GM21717 (cell line): Measurements from ENCODE around the gene MYO5B.
"Not testable (repeated sequence)": the region's sequence is repeated elsewhere in the genome, so short reads cannot be mapped to it uniquely, and the experiment has no call there.

Experiments used
- ATAC-seq: cut with Tn5 transposase; IDR thresholded peaks from one replicate; pipeline ENCODE4 v1.9.1; 2021; ENCODE audit warnings: mild to moderate bottlenecking, moderate library complexity; ENCODE audit not compliant: unreplicated experiment

Gene MYO5B

DNA sequence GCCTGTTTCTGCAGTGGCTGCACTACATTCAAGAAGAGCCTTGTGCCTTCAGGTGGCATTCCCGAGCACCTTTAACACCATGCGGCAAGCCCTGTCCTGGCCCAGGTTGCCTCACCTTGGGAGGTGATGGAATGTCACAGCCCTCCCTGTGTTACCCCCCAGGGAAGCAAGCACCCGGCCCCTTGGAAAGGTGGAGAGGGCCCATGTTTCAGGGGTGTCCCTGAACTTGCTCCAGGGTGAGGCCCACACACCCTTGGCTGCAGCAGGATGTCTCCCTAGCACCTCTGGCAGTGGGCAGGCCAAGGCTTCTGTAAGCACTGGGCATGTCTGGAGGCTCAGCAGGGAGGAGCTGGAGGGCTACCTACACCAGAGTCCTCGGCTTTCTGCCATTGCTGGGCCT is 352.3 kb downstream of the MYO5B start:
- no peak for ATAC-seq

DNA sequence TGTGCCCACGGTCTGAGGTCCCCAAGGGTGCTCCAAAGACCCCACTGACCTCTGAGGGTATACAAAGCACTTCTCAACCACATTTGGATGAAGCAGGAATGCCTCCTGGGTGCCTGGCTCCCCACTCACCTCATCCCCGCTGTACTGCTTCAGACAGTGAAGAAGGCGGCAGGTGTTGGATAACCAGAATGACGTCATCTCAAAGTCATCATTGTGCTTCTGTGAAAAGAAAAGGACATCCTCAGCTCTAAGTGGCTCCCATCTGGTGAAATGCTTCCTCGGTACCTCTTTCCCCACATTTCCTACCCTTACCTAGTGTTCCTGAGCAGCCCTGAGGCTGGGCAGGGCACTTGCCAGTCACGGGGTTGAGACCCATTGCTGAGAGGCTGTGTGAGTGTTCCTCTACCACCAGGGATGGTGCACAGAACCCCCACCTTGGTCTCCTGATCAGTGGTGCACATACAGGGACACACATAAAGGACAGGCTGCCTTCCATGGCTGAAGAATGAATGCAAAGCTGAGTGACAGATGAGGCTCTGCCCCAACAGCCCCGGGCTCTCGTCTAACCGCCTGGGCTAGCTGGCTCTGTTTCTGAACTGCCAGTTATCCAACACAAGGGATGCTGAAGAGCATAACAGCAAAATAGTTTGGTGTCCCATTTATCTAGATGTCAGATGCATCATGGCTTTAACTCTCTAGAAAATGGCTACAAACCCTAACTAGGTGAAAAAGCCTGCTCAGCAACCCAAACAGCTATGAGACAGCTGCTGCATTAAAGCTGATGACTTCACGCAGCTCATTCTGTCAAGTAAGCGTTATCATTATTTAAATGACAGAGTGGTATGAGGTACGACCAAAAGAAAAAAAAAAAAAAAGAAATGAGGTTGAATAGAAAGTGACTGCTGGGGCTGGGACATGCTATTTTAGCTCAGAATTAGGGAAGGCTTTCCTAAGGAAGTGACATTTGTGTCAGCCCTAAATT is 353.4 kb downstream of the MYO5B start:
- ATAC-seq: no peak

DNA sequence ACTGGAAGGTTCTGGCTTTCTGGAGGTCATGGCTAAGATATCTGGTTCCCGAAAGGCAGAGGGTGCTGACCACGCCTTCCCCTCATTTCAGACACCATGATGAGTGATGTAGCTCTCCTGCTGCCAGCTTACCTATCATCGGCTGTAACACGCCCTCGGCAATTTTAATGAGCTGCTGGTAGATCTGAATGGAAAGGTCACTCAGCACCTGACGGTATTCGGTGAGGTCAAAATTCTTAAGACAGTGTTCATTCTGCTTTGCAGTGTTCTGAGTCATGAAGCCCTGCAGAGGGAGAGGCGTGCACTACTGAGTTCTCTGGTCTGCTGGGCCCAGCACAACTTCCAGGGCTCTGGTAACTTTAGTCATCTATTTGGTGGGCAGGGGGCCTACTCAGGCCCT is 355.9 kb downstream of the MYO5B start:
- no peak for ATAC-seq

DNA sequence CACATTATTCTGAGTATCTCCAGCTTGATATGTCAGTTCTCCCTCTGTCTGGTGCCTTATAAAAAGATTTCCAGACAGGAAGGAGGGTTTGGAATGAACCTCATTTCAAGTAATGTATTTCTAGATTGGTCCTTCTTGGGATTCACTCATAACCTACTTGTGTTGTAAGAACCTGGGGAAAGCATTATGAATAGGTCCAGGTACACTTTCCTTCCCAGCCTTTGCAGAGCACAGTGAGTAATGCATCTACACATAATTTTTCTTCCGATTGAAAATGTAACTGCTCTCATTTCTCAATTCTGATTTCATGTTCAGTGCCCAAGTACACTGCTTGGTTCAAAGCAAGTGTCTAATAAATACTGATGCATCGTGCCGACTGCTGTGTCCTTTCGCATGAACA is 356.6 kb downstream of the MYO5B start:
- no peak for ATAC-seq

DNA sequence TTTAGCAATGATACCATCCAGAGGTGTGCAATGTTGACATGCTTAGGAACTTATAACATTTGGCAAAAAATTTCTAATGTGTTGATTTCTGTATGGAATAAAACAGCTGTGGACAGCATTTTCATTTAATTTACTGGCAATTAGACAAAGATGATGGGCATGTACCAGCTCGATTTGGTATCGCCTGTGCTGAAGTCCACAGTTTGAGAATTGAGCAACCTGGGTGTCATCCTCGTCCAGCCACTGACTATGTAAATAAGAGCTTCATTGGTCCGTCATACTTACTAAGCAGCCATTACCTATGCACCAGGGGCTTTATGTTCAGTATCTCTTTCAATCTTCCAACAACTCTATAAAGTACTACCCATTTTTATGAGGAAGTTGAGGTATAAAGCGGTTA is 357.1 kb downstream of the MYO5B start:
- ATAC-seq: no peak

DNA sequence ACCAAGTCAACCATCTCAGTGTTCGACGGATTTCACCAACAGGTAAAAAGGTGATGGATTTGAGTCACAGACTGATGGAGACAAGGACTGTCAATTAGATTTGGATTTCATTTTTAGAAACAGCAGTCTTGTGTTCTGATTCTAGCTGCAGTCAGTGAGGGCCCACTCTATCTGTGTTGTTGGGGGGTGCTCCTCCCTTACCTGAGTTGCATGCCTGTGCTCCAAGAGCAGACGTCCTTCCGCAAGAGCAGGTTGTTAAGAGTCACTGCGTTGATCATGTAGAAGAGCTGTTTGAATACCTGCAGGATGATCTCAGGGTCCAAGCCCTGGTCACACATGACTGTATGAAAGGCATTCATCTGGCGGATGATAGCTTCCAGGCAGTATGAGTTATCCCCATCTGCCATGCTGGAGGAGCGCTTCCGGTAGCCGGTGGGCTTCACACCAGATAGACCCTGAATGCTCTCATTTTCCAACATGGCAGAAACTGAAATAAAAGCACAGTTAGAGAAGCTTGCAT is 357.6 kb downstream of the MYO5B start:
- not testable (repeated sequence) for ATAC-seq

DNA sequence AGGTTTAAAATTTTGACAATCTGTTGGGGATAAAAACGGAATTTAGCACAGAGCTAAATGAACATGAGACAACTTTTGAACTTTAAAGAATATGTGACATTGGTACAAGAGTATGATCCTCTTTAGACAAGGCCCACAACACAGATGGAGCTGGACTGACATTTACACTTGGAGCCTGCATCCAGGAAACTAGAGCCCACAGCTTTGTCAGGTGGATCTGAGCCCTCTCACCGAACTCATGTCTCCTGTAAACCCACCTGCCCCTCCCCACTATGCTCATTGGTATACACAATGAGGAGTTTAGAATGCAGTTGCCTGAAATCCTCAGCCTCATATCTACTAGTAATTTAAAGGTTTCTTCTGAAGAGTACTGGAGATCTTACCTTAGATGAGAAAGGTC is 359.5 kb downstream of the MYO5B start:
- no peak for ATAC-seq

DNA sequence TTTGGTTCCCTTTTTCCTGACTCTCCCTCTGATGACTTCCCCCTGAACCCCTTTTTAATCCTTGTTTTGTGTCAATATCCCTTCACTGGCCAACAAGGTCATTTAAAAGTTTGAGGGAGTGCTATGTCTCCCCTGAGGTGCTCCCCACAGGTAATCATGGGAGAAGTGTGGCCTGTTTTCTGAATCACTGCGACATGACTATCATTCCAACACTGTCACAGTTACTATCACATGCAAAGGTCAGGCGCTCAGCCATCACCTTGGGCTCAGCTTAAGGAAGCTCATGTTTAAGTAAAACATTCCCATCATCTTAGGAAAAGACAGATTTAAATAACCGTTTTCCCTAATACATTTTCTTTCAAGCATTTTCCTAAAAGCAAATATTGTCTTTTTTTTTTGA is 360.7 kb downstream of the MYO5B start:
- no peak for ATAC-seq

DNA sequence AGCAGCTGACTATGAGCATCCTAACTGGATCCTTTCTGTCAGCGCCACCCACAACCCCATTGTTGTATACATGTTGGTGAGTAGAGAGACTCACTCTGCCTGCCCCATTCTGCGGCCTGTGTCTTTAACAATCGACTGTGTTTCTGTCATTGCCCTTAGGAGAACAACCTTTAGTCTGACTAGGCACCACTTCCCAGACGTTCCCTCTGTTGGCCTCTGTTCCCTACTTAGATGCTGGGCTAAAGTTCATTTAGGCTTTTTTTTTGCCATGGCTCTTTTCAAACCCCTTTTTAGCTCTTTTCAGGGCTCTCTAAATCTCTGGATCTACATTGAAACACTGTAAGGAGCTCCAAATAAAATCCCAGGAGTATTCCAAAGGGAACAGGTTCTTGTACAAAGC is 361.1 kb downstream of the MYO5B start:
- no peak for ATAC-seq

DNA sequence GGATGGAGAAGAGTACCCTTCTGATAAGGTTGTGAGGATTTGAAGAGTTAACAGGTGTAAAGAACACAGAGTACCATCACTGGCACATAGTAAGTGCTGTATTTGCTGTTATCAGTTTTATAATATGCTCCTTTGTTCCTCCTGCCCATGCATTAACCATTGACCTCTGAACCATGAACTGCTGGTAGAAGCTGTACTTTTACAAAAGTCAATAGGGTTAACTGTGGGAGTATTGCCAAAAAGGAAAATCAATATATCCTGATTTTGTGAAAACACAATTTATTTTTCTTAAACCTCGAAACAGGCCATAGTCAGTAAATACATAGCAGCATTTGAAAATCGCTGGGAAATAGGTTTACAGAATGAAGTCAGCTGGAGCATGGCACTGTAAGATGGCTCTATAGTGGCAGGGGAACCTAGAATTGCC is 362.7 kb downstream of the MYO5B start:
- no peak for ATAC-seq

DNA sequence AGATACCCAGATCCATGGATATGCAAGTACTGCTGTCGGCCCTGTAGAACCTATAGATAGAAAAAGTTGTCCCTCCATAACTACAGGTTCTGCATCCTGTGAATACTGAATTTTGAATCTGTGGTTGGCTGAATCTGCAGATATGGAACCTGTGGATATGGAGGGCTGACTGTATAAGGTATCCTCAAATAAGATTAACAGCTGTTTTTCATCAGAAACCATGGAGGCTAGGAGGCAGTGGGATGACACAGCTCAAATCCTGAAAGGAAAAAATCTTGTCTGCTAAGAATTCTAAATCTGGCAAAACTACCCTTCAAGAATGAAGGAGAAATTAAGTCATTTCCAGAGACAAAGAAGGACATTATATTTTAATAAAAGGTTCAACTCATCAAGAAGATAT is 367.0 kb downstream of the MYO5B start:
- ATAC-seq: no peak

DNA sequence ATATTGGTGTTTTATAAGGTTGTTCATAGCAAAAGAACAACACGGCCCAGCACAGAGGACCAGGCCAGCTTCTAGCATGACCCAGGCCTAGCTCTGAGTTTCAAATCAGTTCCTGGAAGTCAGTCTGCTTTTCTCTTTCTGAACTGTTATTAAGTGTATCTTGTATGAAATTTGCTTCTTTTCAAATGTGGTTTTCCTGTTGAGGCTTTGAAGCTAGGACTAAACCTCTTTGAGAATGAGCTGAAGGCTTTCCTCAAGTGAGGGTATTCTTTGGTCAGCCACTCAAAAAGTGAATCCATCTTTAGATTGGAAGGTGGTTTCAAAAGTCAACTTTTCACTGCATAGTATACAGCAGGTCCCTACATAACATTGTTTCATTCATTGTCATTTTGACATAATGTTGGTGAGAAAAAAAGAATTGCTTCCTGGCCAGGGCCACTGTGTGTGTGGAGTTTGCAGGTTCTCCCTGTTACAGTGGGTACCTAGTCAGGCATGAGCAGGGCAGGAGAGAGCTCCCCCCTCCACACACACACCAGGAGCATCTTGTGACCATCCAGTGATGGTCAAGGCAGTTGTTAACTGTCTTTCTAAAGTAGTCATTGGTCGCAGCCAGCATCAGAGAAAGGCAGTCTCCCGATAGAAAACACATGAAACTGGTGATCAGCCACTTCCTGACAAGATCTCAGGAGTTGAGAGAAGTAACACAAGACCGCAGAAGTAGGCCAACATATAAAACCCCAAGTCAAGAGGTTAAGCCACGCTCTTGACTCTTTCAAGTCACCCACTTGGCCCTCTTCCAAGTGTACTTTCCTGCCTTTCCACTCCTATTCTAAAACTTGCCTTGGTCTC is 374.9 kb downstream of the MYO5B start:
- ATAC-seq: no peak

DNA sequence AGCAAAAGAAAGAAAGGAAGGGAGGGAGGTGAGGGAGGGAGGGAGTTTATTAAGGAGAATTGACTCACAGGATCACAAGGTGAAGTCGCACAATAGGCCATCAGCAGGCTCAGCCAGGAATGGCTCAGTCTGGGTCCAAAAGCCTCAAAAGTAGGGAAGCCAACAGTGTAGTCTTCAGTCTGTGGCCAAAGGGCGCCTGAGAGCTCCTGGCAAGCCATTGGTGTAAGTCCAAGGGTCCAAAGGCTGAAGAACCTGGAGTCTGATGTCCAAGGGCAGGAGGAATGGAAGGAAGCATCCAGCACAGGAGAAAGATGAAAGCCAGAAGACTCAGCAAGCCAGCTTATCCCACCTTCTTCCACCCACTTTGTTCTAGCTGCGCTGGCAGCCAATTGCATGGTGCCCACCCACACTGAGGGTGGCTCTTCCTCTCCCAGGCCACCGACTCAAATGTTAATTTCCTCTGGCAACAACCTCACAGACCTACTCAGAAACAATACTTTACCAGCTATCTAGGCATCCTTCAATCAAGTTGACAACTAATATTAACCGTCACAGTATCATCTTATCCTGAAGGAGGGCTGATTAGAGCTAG is 375.8 kb downstream of the MYO5B start:
- ATAC-seq: no peak

DNA sequence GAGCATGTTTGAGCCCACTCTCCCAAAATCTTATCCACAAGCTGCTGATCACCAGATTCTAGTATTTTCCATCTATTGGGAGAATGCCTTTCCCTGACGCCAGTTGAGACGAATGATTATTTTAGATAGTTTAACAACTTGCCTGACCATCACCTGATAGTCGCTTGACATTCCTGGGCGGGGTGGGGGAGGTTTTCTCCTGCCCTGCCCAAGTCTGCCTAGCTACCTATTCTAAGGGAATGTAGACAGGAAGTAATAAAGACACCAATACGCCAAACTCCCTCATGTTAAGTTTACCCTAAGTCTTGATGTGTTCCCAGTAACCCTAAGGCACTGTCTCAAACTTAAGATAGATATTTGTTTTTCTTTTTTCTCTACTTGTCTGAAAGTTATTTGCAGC is 377.0 kb downstream of the MYO5B start:
- no peak for ATAC-seq

DNA sequence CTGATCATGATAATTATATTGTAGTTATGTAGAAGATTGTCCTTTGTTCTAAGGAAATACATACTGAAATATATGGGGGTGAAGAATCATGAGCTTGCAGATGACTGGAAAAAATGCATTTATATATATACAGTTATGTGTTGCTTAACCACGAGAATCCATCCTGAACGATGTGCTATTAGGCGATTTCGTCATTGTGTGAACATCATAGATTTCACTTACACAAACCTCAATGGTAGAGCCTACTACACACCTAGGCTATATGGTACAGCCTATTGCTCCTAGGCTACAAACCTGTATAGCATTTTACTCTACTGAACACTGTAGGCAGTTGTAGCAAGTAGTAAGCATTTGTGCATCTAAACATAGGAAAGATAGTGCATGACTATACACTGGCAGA is 379.0 kb downstream of the MYO5B start:
- no peak for ATAC-seq

DNA sequence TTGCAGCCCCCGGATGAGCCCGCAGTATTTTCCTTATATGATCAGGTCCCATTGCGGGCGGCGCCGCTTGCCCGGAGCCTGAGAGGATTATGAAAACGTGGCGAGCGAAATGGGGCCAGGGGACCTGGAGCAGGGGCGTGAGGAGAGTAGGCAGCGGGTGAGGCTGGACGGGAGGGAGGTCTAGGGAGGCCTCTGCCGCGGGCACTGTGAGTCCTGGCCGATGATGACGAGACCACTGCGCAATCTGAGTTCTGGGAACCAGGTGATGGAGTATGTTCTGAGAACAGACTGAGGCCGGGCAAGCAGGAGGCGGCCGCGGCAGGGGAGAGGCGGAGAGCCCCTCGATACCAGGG is 380.8 kb downstream of the MYO5B start:
- peak; percentile 23 for ATAC-seq

DNA sequence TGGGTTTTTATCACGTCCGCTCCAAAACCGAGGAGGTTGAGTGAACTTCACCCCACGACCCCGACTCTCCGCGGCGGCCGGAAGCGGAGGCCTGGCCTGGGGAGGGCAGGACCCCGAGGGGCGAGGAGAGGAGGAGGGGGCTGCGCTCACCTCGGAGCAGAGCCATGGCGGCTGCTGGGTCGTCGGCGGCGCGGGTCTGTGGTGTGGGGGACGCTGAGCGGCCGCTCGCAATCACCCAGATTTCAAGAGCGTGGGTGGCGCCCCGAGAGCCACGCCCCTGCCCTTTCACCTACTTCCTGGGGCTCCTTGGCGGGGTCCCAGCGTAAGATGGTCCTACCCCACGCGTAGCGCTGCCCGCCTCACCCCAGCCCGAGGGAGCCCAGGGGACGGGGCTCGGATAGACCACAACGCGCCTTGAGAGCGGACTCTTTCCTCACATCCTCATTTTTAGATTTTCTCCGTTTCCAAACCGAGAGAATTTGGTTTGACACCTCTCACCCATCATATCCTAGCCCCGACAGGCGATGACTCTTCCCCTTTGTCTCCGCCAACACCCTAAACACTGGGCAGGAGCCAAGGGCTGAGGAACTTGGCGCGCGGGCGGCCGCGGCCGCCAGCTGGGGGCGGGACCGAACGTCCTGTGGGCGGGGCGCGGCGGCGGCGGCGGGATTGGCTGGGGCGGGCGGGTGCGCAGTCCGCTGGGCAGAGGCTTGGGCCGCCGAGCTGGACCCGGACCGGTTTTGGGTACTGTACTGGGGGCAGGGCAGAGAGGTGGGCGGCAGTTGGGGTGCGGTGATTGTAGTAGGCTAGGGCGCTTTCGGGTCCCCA is 381.4 kb downstream of the MYO5B start, which contains the start of gene ACAA2:
Gene ACAA2 (minus strand): TSS at position 215 of the 828 bp plus-strand sequence. CDS start 49 bp downstream, at position 166.
- ATAC-seq: peak; percentile 79

DNA sequence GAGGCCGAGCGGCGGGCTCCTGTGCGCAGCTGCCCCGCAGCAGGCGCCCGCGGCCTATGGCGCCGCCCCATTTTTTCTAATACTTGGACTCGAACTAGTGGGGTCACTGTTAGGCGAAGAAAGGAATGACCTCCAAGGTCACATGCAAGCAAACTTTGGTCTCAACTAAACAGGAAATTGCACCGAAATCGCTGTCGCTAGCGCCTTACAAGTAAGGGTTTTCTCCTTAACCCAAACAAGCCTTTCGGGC is 382.0 kb downstream of the MYO5B start:
- peak; percentile 17 for ATAC-seq

DNA sequence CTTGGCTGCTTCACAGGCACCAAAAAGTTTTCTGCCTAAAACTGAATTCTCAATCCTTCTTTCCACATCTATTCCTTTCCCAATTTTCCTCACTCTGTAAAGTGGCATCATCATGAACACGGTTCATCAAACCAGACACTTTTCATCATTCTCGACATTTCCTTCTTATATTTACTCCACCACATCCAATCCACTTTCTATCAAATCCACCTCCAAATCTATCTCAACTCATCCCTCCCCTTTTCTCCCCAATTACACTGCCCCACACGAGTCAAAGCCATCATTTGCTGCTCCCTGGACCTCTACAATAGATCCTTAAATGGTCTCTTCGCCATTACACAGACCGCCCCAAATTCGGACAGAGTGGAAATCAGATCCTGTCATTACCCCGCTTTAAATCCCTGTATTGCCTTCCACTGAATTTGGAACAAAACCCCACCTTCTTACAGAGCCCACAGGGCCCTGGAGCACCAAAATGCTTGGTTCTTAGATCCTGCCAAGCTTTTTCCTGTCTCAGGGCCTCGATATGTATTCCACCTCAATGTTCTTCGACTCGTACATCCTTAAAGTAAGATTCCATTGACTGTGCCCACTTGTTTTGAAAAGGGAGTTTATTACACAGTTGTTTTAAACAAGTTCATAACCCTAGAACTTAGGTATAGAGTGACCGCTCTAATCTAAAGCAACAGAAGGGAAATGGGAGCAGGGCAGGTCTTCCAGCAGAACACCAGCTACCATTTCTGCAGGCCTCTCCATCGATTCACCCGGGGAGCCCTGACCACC is 382.5 kb downstream of the MYO5B start:
- ATAC-seq: no peak
